HG03139 (cell line): ENCODE results near the gene ERG.

Experiments
- ATAC-seq: cut with Tn5 transposase; IDR thresholded peaks from one replicate; pipeline ENCODE4 v1.9.1; 2021; ENCODE audit not compliant: unreplicated experiment

ERG gene

GRCh38 chr21:38396325-38396724 lies 102.0 kb downstream of the ERG start:
- ATAC-seq = no peak

- ATAC-seq = no peak
Measured at GRCh38 chr21:38395581-38395980, 102.7 kb downstream of the ERG start.

- ATAC-seq = no peak
Measured at GRCh38 chr21:38392661-38393060, 105.6 kb downstream of the ERG start.

- no peak for ATAC-seq
Measured at GRCh38 chr21:38389896-38390295, 108.4 kb downstream of the ERG start.

GRCh38 chr21:38389354-38389676 lies 109.0 kb downstream of the ERG start:
- ATAC-seq = no peak

GRCh38 chr21:38388647-38389353 lies 109.5 kb downstream of the ERG start:
- ATAC-seq = no peak

- ATAC-seq = no peak
Measured at GRCh38 chr21:38388203-38388602, 110.1 kb downstream of the ERG start.

GRCh38 chr21:38386967-38387366 lies 111.3 kb downstream of the ERG start:
- ATAC-seq = no peak

GRCh38 chr21:38385427-38386175 lies 112.7 kb downstream of the ERG start:
- no peak for ATAC-seq

- ATAC-seq = no peak
Measured at GRCh38 chr21:38384675-38385426, 113.4 kb downstream of the ERG start.

- ATAC-seq = no peak
Measured at GRCh38 chr21:38384238-38384560, 114.1 kb downstream of the ERG start.

GRCh38 chr21:38383411-38384237 lies 114.7 kb downstream of the ERG start:
- no peak for ATAC-seq

- no peak for ATAC-seq
Measured at GRCh38 chr21:38380481-38381137, 117.7 kb downstream of the ERG start.

GRCh38 chr21:38379147-38379546 lies 119.1 kb downstream of the ERG start:
- no peak for ATAC-seq

GRCh38 chr21:38377165-38378088 lies 120.8 kb downstream of the ERG start:
- ATAC-seq = no peak

GRCh38 chr21:38376693-38377092 lies 121.6 kb downstream of the ERG start:
- no peak for ATAC-seq

GRCh38 chr21:38376235-38376634 lies 122.0 kb downstream of the ERG start:
- ATAC-seq = no peak

- ATAC-seq = no peak
Measured at GRCh38 chr21:38367646-38368045, 130.6 kb downstream of the ERG start.

GRCh38 chr21:38365521-38365920 lies 132.8 kb downstream of the ERG start:
- ATAC-seq = no peak

GRCh38 chr21:38363693-38364092 lies 134.6 kb downstream of the ERG start:
- ATAC-seq = no peak
